Measurements from ENCODE around the gene GBE1. TPM values are rescaled to one million over a fixed set of nuclear protein-coding genes. Genes with fewer than 3 reads are reported as not detected.

GBE1 gene
- total and polyA plus RNA-seq, 10 of the 15 experiments (the other 5 are each of a cell fraction or from before 2014, with no cell fraction given) = 21.4 to 62.2 (median 41.5) TPM

DNA sequence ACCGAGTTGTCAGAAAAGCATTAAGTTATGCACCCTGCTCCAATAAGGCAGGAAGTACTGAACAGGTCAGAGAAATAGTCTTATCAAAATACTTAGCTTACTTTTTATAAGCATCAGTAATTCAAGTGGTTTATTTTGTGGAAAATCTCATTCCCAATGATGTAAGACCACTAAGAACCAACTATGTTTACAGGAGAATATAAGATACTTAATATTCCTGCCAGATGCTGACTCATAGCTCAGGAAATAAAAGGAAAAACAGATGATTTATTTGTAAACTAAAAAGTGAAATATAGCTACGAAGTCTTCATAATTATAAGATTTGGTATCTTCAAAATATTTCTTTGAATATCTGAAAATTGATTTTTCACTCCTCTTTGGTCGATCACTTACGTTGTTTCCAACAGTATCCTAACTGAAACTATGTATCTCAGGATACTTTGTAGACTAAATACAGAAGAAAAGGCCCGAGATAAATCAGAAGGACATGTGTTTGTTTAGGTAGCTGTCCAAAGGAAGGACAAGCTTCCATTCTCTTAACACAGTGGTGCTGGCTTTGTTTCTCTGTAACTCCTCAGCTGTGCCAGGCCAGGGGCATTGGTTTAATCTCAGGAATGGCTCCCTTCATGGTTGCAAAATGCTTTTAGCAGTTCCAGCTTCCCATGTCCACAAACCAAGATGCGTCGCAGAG is 295.8 kb downstream of the GBE1 start:
- 43% methylated on average over 7 of the region's 7 CpGs for WGBS (ENCODE audit: insufficient coverage, insufficient replicate concordance, low lambda C conversion rate, missing lambda C conversion rate)
- Histone ChIP-seq H3K27ac (ENCODE audit: control insufficient read depth, insufficient read depth) (no peak overlapping the region), H2AFZ (ENCODE audit: control insufficient read depth, low read depth, low read length) (no peak overlapping the region), H3K36me3 (ENCODE audit: control insufficient read depth in 2 of 2, insufficient read depth in 2 of 2, low read length in 1 of 2) (no peaks in the 10 kb centered on the region), H3K4me2 (ENCODE audit: control insufficient read depth, insufficient read depth) (no peak overlapping the region), H3K4me1 (ENCODE audit: control insufficient read depth, insufficient read depth, low read length) (no peaks in the 10 kb centered on the region), H3K4me3 (no peak overlapping the region), H3K27me3 (replicated peaks in 1 of 2; ENCODE audit: control insufficient read depth in 2 of 2, insufficient read depth in 2 of 2, low read length in 1 of 2) (no peaks in the 10 kb centered on the region; a peak in 1 of 4 replicates), H3K79me2 (ENCODE audit: control insufficient read depth, insufficient read depth, low read length) (no peaks in the 10 kb centered on the region), H3K9ac (ENCODE audit: control insufficient read depth, insufficient read depth, low read length) (no peak overlapping the region), H4K20me1 (ENCODE audit: control insufficient read depth, insufficient read depth) (no peaks in the 10 kb centered on the region), H3K9me3 (replicated peaks; ENCODE audit: control insufficient read depth, insufficient read depth, low read length) (no peaks in the 10 kb centered on the region)
- in situ Hi-C loops (cut with MboI) = no loop called here
- intact Hi-C loops (cut with micrococcal nuclease; ENCODE audit: unreplicated experiment) = no loop called here
- ChIA-PET CTCF (interaction anchor here (0.6 to 1.2 kb wide), 2 partner anchors 11 to 163 kb away, joined by 3 to 5 read pairs; no protein-coding TSS in a partner anchor), POLR2A (no interaction called here), SMC1A (ENCODE audit: uncharacterized antibody, unreplicated experiment) (no interaction called here), RAD21 (ENCODE audit: unreplicated experiment) (no interaction called here)
- ATAC-seq (no peak), FAIRE-seq (no peak), DNase-seq (ENCODE audit: low read depth, low spot score) (no peak)
- no peak for TF ChIP-seq ZNF274 (IDR thresholded peaks at IDR 0.05; ENCODE audit: insufficient read depth, insufficient read length)
- no peak for TF ChIP-seq MEF2A (IDR thresholded peaks at IDR 0.05; ENCODE audit: insufficient read depth, low read depth, low read length)
- TF ChIP-seq ELK1 (IDR thresholded peaks at IDR 0.05; ENCODE audit: low read depth, low read length) = no peak
- no peak for TF ChIP-seq HDAC2 (IDR thresholded peaks at IDR 0.05)
- no peak for TF ChIP-seq SP1 (IDR thresholded peaks at IDR 0.05; ENCODE audit: low read depth, low read length)
- no peak for TF ChIP-seq TCF3 (IDR thresholded peaks at IDR 0.05; ENCODE audit: borderline replicate concordance, insufficient read depth, low read depth, low read length)
- no peak for TF ChIP-seq IKZF2 (IDR thresholded peaks at IDR 0.05)
- TF ChIP-seq HCFC1 (IDR thresholded peaks at IDR 0.05; ENCODE audit: low read length) = no peak
- TF ChIP-seq, protein P1, sequence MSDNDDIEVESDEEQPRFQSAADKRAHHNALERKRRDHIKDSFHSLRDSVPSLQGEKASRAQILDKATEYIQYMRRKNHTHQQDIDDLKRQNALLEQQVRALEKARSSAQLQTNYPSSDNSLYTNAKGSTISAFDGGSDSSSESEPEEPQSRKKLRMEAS (IDR thresholded peaks at IDR 0.05; ENCODE audit: low read depth, low read length) = no peak
- no peak for TF ChIP-seq YY1 (IDR thresholded peaks at IDR 0.05; ENCODE audit: low read depth, low read length)
- no peak for TF ChIP-seq MYC (IDR thresholded peaks at IDR 0.05; ENCODE audit: insufficient read depth, insufficient read length, insufficient replicate concordance, low read length, severe bottlenecking)
- no peak for TF ChIP-seq ZZZ3 (IDR thresholded peaks at IDR 0.05; ENCODE audit: control insufficient read depth, insufficient read length, low read depth)
- BruUV-seq (replicated peaks) = no TSS peak
